HG02884 (cell line): ENCODE measurements around the gene CPT2.
"Not testable (repeated sequence)": the region's sequence is repeated elsewhere in the genome, so short reads cannot be mapped to it uniquely, and the experiment has no call there.

Experiments used
- ATAC-seq: cut with Tn5 transposase; IDR thresholded peaks from one replicate; pipeline ENCODE4 v1.9.1; 2021; ENCODE audit warnings: mild to moderate bottlenecking, moderate library complexity; ENCODE audit not compliant: unreplicated experiment

CPT2 gene

DNA sequence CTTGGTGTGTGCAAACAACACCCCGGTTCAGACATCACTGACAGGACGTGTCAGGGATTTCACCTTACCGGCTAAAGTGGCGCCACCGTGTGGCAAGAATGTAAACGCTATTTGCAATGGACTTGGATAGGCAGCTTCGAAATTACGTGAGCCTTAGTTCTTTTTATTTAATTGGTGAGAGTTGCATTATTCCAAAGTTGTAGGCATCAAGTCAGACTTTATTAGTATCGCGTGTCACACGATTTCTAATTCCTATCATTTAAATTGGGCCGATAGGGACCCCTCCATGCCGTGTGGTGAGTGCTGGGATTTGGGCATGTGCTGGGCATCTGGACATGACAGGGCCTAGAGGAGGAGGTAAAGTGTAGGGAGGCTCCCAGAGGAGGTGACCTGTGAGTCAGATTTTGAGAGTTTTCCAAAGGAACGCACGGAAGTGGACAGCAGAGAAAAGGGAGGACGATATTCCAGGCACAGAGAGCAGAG is 14.5 kb upstream of the CPT2 start:
- ATAC-seq, result no peak

DNA sequence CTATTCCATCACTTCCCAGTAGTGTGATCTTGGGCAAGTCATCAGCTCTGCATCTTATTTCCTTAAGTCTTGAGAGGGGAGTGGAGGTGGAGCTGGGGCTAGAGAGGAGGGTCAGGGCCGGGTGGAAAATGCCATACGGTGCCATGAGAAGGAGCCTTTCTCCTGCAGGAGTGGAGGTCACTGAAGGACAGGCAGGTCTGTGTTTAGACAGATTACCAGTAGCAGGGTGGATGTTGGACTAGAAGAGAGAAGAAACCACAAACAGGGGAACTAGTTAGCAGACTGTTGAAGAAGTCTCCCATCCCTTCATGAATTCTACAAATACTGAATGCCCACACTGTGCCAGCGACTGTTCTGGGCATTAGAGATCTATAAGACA is 13.9 kb upstream of the CPT2 start:
- no peak for ATAC-seq

DNA sequence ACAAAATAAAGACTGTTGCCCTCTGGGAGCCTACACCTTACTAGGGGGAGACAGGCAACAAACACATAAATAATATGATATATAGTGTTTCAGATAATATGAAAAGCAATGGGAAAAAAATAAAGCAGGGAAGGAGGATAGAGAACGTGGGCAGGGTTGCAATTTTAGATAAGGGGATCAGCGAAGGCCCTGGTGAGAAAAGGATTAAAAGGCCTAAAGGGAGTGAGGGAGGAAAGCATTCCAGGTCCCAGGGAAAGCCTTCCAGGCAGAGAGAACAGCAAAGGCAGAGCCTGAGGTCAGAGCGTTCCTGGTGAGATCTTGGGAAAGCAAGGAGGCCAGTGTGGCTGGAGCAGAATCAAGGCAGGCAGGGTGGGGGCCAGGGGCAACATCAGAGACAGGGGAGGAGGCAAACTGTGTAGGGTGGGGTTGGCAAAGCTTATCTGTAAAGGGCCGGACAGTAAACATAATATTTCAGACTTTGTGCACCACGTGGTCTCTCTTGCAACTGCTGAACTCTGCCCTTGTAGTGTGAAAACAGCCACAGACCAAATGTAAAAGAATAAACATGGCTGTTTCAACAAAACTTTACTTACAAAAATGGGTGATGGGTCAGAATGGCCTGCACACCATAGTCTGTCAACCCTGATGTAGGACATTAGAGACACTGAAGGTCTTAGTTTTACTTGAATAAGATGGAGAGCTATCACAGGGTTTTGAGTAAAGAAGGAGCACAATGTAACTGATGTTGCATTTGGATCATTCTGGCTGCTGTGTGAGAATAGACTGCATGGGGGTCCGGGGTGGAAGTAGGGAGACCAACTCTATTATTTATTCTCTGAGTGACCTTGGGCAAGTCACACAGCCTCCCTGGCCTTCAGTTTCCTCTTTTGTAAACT is 13.3 kb upstream of the CPT2 start:
- no peak for ATAC-seq

DNA sequence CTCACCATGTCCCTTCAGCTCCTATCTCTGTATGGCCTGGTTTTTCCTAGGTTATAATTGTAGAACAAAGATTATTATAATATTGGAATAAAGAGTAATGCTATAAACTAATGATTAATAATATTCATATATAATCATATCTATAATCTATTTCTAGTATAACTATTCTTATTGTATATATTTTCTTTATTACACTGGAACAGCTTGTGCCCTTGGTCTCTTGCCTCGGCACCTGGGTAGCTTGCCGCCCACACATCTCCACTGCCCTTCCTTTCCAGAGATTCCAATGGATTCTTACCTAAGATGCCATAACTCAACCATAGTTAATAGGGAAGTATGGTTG is 10.7 kb upstream of the CPT2 start:
- ATAC-seq, result not testable (repeated sequence)

DNA sequence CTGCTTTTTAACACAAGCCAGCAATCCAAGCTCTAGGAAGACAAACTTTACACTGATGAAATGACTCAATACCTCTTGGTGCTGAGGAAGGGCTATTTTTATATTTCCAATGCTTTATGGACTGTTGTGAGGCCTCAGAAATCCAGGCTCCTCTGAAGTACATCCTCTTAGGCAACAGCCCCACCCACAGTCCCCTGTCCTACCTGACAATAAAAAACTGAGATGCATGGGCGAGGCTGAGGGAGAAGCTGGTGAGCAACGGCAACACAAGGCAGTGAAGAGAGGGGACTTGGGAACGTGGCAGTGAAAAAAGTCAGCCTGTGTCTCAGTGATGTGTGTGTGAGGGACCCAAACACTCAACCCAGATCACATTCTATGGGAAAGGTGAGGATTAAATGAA is 10.1 kb upstream of the CPT2 start:
- ATAC-seq, result no peak

DNA sequence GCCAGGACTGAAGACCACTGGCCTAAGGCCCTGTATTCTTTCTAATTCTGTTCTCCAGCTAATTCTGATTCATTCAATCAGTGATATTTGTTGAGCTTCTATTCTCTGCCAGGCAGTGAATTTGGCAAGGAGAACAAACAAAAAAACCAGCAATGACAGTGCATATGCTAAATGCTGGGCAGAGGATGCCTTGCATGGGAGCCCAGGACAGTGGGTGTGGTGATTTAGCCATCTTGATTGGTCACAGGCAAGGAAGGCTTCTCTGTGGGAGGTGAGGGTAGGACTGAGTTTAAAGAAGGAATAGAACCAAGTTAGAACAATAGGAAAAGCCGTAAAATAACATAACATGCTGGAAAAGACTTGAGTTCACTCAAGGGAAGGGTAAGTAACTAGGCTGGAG is 9.2 kb upstream of the CPT2 start:
- no peak for ATAC-seq

DNA sequence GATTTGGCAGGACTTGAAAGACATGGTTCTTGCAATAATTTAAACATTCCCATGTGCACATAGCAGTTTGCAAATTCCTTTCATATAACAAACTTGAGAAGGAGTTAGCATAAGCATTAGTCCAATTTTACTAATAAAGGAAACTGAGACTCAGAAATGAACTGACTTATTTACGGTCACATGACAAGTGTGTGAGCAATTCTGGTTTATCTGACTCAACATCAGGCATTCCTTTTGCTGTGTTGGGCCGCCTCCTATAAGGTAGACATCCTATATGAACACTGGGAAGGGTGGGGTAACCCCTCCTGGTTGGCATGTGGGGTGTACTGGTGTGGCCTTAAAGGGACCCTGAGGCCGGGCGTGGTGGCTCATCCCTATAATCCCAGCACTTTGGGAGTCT is 8.5 kb upstream of the CPT2 start:
- ATAC-seq, result no peak

DNA sequence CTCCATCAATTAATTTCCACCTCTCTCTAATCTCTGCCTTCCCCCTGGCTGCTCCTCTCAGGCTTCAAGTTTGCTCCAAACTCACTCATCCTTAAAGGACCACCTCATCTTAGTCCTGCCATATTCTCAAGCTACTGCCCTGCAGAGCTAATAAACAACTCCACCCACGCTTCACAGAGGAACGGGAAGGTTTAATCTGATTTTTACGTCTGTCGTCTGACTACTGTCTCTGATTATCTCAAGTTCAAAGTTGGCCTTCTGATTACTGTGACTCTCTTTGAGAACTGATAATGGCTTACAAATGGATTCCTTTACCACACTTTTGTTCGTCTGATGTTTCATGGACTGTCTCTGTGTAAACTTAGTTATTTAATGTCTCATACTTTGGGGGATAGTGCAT is 7.6 kb upstream of the CPT2 start:
- ATAC-seq, result no peak

DNA sequence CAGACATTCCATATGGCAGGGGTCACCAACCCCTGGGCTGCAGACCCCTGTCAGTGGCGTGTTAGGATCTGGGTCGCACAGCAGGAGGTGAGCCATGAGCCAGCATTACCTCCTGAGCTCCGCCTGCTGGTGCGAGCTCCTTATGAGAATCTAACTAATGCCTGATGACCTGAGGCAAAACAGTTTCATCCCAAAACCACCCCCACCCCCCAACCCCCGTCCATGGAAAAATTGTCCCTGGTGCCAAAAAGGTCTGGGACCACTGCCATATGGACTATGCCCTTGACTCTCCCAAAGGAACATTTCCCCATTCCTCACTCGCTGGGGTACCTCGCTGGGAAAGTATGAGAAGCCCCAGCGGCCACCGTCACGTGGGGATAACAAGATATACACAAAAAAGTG is 6.4 kb upstream of the CPT2 start:
- no peak for ATAC-seq

DNA sequence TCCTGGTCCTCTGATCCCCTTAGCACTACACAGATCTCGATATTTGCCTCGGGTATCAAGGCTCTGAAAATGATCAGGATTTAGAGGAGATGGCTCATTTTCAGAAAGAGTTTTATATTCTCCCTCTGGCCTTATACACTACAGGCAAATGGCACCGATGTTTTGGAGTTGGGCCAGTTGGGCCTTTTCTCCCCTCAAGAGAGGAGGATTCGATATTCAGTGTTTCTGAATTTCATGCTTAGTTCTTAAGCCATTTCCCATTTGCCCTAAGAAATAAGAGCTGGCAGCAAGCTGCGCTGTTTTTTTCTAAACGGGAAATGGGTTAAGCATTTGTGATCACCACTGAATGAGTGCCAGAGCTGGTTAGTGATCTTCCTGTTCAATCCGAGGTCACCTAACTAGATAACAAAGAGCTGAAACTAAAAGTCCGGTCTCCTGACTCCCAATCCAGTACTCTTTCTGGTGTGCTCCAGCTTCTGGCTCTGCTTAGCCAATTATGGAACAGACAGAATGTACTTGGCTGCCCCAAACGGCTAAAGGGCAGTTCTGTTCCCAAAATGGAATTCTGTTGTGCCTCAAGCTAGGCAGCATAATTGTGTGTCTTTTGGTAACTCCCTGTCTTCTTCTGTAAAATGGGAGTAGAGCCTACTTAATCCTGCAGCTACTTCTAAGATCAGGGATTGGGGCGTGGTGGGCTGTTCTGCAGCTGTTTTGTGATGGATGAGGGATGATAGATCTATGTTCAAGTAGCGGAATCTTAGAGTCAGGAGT is 1.2 kb upstream of the CPT2 start:
- ATAC-seq, result no peak

DNA sequence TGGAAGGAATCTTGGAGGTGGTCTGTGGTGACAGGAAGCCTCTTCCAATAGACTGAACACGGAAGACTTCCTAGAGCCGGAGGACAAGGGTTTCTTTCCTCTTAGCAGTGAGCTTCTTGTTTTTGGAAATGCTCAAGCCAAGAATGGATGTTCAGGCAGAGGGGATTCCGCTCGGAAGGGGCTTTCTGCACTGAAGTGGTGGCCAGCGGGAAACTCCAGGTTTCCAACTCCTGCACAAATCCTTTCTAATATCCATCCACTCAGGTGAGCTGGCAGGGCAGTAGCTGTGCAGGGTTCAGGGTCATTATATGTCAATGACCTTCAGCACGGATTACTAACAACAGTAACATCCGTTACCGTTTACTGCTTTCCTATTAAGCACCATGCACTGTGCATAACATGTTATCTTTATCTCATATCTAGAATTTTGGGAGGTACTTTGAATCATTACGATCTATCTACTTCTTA is 573 bp upstream of the CPT2 start:
- peak; percentile 14 for ATAC-seq

DNA sequence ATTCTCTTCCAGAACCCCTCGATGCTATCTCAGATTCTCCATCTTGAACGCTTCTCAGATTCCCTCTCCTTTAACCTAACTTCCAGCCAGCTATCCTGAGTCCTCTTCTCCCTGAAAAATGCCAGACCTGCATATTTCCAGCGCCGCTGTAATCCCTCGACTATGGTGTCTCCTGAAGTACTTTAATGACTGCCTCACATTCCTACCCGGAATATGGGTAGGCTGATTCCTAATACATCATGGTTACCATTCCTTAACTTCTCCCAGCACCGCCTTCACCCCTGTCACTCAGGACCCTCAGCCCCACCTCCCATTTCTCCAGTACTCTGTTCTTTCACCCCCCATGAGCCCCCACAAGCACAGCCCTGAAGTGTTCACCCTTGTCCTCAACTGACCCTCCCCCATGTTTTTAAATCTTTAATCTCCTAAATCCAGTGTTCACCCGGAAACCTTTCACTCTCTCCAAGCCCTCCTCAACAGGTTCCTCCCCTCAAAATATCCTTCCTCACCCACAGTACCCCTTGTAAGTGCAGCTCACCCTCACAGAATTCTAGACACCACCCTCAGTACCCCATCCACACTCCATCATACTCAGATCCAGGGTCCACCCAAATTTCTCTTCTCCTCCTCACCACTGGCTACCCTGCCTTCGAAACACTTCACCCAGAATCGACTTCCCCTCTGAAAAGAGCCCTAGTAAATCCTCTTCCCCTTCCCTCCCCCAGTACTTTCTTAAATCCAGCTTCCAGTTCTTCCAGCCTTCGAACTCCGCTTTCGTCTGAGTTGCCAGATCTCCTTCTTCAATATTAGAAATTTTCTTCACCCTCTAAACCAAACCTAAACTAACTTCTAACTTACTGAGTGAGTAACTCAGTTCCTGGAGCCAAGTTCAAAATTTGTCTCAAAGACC is 922 bp downstream of the CPT2 start:
- no peak for ATAC-seq

DNA sequence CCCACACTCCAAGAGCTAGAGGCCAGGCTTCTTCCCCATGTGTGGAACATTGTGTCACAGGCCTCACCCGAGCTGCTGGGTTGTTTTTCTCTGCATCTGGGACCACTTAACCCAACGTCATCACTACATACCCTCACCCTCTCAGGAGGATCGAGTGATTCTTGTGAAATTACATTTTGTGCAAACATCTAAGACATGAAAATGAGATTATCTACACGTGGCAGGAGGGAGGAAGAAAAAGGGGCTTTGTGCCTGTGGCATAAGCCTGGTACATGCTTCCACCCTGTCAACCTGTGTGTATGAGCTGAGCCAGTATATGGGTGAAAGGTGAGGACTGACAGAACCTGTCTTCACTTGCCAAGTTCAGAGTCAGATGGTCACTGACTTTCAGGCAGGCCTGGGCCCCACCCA is 1.6 kb downstream of the CPT2 start:
- ATAC-seq, result no peak

DNA sequence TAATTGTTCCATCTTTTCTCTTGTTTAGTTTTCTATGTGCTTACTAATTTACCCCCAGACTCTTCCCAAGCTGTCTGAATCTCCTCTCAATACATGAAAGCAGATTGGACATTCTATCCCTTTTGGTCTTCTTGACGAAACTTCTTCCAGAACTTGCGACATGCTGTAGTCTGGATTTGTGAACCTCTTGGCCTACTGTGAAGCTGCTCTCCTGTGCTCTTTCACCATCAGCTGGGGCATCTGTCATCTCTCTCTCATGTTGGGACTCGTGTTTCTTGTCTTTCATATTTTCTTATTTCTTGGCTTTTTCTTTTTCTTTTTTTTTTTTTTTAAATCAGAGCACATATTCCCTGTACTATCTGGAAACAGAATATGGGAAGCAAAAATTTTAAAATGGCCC is 6.8 kb downstream of the CPT2 start:
- ATAC-seq, result no peak

DNA sequence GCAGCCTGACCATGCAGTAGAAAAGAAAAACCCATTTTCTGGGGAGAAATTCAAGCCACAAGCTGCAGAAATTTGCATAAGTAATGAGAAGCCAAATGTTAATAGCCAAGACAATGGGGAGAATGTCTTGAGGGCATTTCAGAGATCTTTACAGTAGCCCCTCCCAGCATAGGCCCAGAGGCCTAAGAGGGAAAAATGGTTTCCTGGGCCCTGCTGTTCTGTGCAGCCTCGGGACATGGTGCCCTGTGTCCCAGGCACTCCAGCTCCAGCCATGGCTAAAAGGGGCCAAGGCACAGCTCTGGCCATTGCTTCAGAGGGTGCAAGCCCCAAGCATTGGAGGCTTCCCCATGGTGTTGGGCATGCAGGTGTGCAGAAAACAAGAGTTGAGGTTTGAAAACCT is 8.9 kb downstream of the CPT2 start:
- ATAC-seq, result not testable (repeated sequence)

DNA sequence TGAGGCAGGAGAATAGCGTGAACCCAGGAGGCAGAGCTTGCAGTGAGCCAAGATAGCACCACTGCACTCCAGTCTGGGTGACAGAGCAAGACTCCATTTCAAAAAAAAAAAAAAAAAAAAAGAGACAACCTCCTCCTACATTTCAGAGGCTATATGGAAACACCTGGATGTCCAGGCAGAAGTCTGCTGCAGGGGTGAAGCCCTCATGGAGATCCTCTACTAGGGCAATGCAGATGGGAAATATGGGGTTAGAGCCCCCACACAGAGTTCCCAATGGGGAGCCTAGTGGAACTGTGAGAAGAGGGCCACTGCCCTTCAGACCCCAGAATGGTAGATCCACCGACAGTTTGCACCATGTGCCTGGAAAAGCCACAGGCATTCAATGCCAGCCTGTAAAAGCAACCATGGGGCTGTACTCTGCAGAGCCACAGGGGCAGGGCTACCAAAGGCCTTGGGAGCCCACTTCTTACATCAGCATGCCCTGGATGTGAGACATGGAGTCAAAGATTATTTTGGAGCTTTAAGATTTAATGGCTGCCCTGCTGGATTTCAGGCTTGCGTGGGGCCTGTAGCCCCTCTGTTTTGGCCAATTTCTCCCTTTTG is 9.6 kb downstream of the CPT2 start:
- not testable (repeated sequence) for ATAC-seq

DNA sequence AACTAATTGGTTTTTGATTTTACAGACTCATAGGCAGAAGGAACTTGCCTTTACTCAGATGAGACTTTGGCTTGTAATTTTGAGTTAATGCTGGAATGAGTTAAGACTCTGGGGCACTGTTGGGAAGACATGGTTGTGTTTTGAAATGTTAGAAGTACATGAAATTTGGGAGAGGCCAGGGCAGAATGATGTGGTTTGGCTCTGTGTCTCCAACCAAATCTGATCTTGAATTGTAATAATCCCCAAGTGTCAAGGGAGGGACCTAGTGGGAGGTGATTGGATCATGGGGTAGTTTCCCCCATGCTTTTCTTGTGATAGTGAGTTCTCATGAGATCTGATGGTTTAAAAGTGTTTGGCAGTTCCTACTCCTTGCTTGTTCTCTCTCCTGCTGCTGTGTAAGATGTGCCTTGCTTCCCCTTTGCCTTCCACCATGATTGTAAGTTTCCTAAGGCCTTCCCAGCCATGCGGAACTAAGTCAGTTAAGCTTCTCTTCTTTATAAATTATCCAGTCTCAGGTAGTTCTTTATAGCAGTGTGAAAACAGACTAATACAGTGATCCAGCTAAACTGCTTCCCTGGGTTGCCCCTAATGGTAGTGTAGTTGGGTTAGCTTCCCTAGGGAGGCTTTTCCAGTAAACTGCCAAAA is 10.2 kb downstream of the CPT2 start:
- no peak for ATAC-seq

DNA sequence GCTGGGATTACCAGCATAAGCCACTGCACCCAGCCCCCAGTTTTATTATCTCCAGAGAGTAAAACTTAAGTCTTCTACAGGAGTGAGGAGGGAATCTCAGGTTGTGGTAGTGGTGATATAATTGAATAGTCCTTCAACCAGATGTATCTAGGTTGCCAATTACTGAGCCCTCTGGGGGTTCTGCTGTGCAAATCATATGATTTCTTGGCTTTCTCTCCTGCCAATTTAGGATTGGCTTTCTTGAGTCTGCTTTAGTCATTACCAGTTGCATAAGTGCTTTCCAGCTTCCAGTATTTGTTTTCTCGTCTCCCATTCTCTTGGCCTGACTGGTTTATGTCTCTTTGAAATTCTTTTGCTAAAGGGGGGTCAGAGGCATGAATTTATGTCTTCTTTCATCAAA is 11.1 kb downstream of the CPT2 start:
- no peak for ATAC-seq

DNA sequence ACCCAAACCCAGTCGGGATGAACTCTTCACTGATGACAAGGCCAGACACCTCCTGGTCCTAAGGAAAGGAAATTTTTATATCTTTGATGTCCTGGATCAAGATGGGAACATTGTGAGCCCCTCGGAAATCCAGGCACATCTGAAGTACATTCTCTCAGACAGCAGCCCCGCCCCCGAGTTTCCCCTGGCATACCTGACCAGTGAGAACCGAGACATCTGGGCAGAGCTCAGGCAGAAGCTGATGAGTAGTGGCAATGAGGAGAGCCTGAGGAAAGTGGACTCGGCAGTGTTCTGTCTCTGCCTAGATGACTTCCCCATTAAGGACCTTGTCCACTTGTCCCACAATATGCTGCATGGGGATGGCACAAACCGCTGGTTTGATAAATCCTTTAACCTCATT is 13.7 kb downstream of the CPT2 start:
- ATAC-seq, result no peak

DNA sequence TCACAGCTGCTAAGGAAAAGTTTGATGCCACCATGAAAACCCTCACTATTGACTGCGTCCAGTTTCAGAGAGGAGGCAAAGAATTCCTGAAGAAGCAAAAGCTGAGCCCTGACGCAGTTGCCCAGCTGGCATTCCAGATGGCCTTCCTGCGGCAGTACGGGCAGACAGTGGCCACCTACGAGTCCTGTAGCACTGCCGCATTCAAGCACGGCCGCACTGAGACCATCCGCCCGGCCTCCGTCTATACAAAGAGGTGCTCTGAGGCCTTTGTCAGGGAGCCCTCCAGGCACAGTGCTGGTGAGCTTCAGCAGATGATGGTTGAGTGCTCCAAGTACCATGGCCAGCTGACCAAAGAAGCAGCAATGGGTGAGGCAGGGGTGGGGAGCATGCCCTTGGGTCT is 14.3 kb downstream of the CPT2 start:
- no peak for ATAC-seq
